Activated T-cell treated with anti-CD3 and anti-CD28 coated beads for 24 hours (primary cell): ENCODE results near the gene SPATA33.
"Not testable (repeated sequence)": the region's sequence is repeated elsewhere in the genome, so short reads cannot be mapped to it uniquely, and the experiment has no call there.

Source experiments
- DNase-seq: peaks from one replicate; pipeline ENCODE4 v3.0.0-alpha.2; 2020; ENCODE audit warnings: low read depth

Gene SPATA33

GRCh38 chr16:89629827-89630610, 27.6 kb upstream of the SPATA33 start:
- no peak for DNase-seq

GRCh38 chr16:89633064-89633631, 24.5 kb upstream of the SPATA33 start:
- DNase-seq: no peak

GRCh38 chr16:89634463-89635385, 22.9 kb upstream of the SPATA33 start:
- not testable (repeated sequence) for DNase-seq

GRCh38 chr16:89636663-89637062, 21.0 kb upstream of the SPATA33 start:
- no peak for DNase-seq

GRCh38 chr16:89637379-89637778, 20.3 kb upstream of the SPATA33 start:
- DNase-seq: no peak

GRCh38 chr16:89638455-89638854, 19.2 kb upstream of the SPATA33 start:
- DNase-seq: no peak

- no peak for DNase-seq
Measured at GRCh38 chr16:89639385-89639784, 18.3 kb upstream of the SPATA33 start.

GRCh38 chr16:89641458-89642119, 16.0 kb upstream of the SPATA33 start:
- no peak for DNase-seq

GRCh38 chr16:89642574-89642973, 15.1 kb upstream of the SPATA33 start:
- no peak for DNase-seq

GRCh38 chr16:89643769-89644300, 13.8 kb upstream of the SPATA33 start:
- no peak for DNase-seq

- no peak for DNase-seq
Measured at GRCh38 chr16:89645122-89645521, 12.5 kb upstream of the SPATA33 start.

GRCh38 chr16:89646270-89646669, 11.4 kb upstream of the SPATA33 start:
- no peak for DNase-seq

- DNase-seq: no peak
Measured at GRCh38 chr16:89646906-89647305, 10.7 kb upstream of the SPATA33 start.

- DNase-seq: no peak
Measured at GRCh38 chr16:89651584-89651983, 6.1 kb upstream of the SPATA33 start.

GRCh38 chr16:89653656-89654295, 3.9 kb upstream of the SPATA33 start:
- DNase-seq: no peak

GRCh38 chr16:89655062-89655643, 2.5 kb upstream of the SPATA33 start:
- no peak for DNase-seq

GRCh38 chr16:89656435-89657121, 1.1 kb upstream of the SPATA33 start:
- DNase-seq: no peak

GRCh38 chr16:89658221-89658879, 714 bp downstream of the SPATA33 start:
- DNase-seq: no peak

- no peak for DNase-seq
Measured at GRCh38 chr16:89660146-89660545, 2.5 kb downstream of the SPATA33 start.

- DNase-seq: no peak
Measured at GRCh38 chr16:89661215-89661614, 3.6 kb downstream of the SPATA33 start.
